Brain microvascular endothelial cell (primary cell): ENCODE results near the gene GLT6D1.
"Not testable (repeated sequence)": the region's sequence is repeated elsewhere in the genome, so short reads cannot be mapped to it uniquely, and the experiment has no call there.

Source experiments
- DNase-seq: peaks from one replicate; pipeline ENCODE4 v3.0.0-alpha.2; 2020
- H3K27ac ChIP-seq: fragments of 250-450 bp; sonication (Bioruptor Pico); 2 replicates; pipeline ENCODE4 v1.5.1; 2020; ENCODE audit warnings: mild to moderate bottlenecking, moderate library complexity
- H3K27me3 ChIP-seq: fragments of 250-450 bp; sonication (Bioruptor Pico); replicated peaks from 2 replicates; pipeline ENCODE4 v1.5.1; 2020; ENCODE audit warnings: mild to moderate bottlenecking
- H3K36me3 ChIP-seq: fragments of 250-450 bp; sonication (Bioruptor Pico); replicated peaks from 2 replicates; pipeline ENCODE4 v1.5.1; 2020; ENCODE audit warnings: mild to moderate bottlenecking
- H3K4me3 ChIP-seq: 2 replicates; pipeline ENCODE4 v1.5.1; 2011; ENCODE audit warnings: low read depth, mild to moderate bottlenecking, control low read depth, low read length, moderate library complexity
- in situ Hi-C: cut with HindIII; loops from 2 replicates; pipeline ENCODE4 v1.10.0; 2017; ENCODE audit warnings: low sequenced_read_pairs, low pct_ligation_motif_present
- TF ChIP-seq, protein P1 (sequence below): IDR thresholded peaks from 2 replicates; pipeline ENCODE4 v1.5.1; 2011; ENCODE audit warnings: low read depth, mild to moderate bottlenecking, moderate library complexity, low read length, control low read depth, inconsistent platforms; ENCODE audit errors: missing control alignments

Gene GLT6D1

DNA sequence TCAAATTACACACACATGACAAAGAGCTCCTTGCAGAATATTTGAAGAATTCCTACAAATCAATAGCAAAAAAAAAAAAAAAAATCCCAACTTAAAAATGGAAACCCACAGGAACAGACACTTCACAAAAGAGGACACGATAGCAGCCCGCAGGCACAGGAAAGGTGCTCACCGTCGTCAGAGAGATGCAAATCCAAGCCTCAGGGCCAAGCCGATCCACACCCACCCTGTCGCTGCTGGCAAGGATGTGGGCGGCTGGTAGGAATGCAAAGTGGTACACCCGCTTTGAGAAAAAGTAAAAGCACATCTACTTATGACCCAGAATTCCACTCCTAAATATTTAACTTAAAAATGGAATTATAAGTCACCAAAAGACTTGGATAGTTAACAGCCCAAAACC is 34.6 kb upstream of the GLT6D1 start:
- in situ Hi-C loops: no loop called here
- no peak for DNase-seq
- no peak overlapping the region for H3K27ac ChIP-seq
- TF ChIP-seq, protein P1, sequence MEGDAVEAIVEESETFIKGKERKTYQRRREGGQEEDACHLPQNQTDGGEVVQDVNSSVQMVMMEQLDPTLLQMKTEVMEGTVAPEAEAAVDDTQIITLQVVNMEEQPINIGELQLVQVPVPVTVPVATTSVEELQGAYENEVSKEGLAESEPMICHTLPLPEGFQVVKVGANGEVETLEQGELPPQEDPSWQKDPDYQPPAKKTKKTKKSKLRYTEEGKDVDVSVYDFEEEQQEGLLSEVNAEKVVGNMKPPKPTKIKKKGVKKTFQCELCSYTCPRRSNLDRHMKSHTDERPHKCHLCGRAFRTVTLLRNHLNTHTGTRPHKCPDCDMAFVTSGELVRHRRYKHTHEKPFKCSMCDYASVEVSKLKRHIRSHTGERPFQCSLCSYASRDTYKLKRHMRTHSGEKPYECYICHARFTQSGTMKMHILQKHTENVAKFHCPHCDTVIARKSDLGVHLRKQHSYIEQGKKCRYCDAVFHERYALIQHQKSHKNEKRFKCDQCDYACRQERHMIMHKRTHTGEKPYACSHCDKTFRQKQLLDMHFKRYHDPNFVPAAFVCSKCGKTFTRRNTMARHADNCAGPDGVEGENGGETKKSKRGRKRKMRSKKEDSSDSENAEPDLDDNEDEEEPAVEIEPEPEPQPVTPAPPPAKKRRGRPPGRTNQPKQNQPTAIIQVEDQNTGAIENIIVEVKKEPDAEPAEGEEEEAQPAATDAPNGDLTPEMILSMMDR: no peak
- no peaks in the 10 kb centered on the region for H3K36me3 ChIP-seq
- H3K27me3 ChIP-seq: no peaks in the 10 kb centered on the region
- no peak overlapping the region for H3K4me3 ChIP-seq

- H3K27ac ChIP-seq, H3K4me3 ChIP-seq, DNase-seq, H3K36me3 ChIP-seq, in situ Hi-C loops, H3K27me3 ChIP-seq: not testable (repeated sequence)
Measured at GRCh38 chr9:135672786-135673185, 33.4 kb upstream of the GLT6D1 start.

DNA sequence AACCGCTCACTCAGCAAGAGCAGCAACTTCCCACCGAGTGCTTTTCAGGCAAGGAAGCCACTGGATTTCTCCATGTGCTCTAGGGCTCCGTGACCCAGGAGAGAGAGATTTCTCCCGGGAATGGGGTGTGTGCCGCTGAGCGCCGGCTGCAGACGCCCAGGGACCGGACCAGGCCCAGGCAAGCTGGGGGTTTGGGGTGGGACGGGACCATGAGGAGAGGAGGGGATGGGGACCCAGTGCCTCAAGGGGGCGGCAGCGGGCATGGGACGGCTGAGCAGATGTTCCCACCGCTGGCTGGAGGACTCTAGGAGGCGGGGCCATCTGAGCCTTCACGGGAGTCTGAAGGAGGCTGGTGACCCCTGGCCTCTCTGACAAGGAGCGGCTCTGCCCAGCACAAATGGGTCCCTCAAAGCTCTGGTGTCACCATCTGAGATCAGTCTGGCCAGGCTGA is 32.3 kb upstream of the GLT6D1 start:
- H3K36me3 ChIP-seq: no peaks in the 10 kb centered on the region
- TF ChIP-seq, protein P1: no peak
- in situ Hi-C loops: no loop called here

GRCh38 chr9:135670721-135671590 is 31.6 kb upstream of the GLT6D1 start:
- Histone ChIP-seq H3K36me3 (no peaks in the 10 kb centered on the region), H3K27ac (no peak overlapping the region), H3K4me3 (no peak overlapping the region), H3K27me3 (no peaks in the 10 kb centered on the region)
- TF ChIP-seq, protein P1: no peak
- DNase-seq: no peak
- in situ Hi-C loops: no loop called here

More for the DNA sequence above, 32.3 kb upstream of the GLT6D1 start:
- H3K4me3 ChIP-seq: no peak overlapping the region
- DNase-seq: no peak
- no peaks in the 10 kb centered on the region for H3K27me3 ChIP-seq
- H3K27ac ChIP-seq: no peak overlapping the region

GRCh38 chr9:135669616-135670285 is 30.4 kb upstream of the GLT6D1 start:
- Histone ChIP-seq H3K36me3 (no peaks in the 10 kb centered on the region), H3K27ac (no peak overlapping the region), H3K27me3 (no peaks in the 10 kb centered on the region), H3K4me3 (no peak overlapping the region)
- TF ChIP-seq, protein P1: no peak
- no peak for DNase-seq
- in situ Hi-C loops: no loop called here

DNA sequence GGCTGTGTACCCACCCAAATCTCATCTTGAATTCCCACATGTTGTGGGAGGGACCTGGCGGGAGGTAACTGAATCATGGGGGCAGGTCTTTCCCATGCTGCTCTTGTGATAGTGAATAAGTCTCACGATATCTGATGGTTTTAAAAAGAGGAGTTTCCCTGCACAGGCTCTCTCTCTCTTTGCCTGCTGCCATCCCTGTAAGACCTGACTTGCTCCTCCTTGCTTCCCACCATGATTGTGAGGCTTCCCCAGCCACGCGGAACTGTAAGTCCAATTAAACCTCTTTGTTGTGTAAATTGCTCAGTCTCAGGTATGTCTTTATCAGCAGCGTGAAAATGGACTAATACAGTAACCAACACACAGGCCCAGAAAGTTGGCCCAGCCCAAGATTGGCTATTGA is 29.7 kb upstream of the GLT6D1 start:
- in situ Hi-C loops: not testable (repeated sequence)

More for the DNA sequence above, 29.7 kb upstream of the GLT6D1 start:
- H3K27ac ChIP-seq, H3K36me3 ChIP-seq, H3K4me3 ChIP-seq, H3K27me3 ChIP-seq, DNase-seq: not testable (repeated sequence)
